ENCODE data around the gene LRMDA. TPM values are rescaled to one million over a fixed set of nuclear protein-coding genes. Genes with fewer than 3 reads are reported as not detected.

The LRMDA gene
- total and polyA plus RNA-seq, 2 of the 8 experiments (the other 6 are each of a cell fraction or from before 2014, with no cell fraction given): 0.86 to 2.8 TPM

GRCh38 chr10:75427951-75428350 lies 3.5 kb upstream of the LRMDA start:
- ChIA-PET POLR2A (ENCODE audit: partially characterized antibody) (no interaction called here), CTCF (ENCODE audit: partially characterized antibody) (interaction anchor here (0.6 to 2.7 kb wide), 5 partner anchors 9 to 166 kb away, joined by 3 to 16 read pairs (median 3); no protein-coding TSS in a partner anchor)
- Histone ChIP-seq H4K20me1 (replicated peaks in 1 of 2; ENCODE audit: control insufficient read depth in 1 of 2, insufficient read depth in 2 of 2, low read length in 2 of 2) (peaks cover 7% of the 10 kb centered on the region in 2 experiments), H4K91ac (replicated peaks; ENCODE audit: insufficient read length, low read length) (no peak overlapping the region), H3K18ac (ENCODE audit: extremely low read depth, low read length) (no peak overlapping the region), H2BK12ac (ENCODE audit: low read depth, low read length) (no peak overlapping the region), H3K9me3 (ENCODE audit: insufficient read depth in 2 of 2, low read depth in 1 of 2, low read length in 1 of 2) (no peaks in the 10 kb centered on the region), H4K8ac (ENCODE audit: extremely low read depth, insufficient read depth, low read length) (no peak overlapping the region), H3K79me1 (ENCODE audit: low read depth, low read length) (no peaks in the 10 kb centered on the region), H2BK120ac (replicated peaks; ENCODE audit: low read depth, low read length) (no peak overlapping the region), H3K79me2 (ENCODE audit: control insufficient read depth in 1 of 2, insufficient read depth in 2 of 2, low read length in 2 of 2) (no peaks in the 10 kb centered on the region), H3K23ac (ENCODE audit: insufficient read length) (no peak overlapping the region), H3K27ac (ENCODE audit: low read depth, low read length) (no peak overlapping the region), H2BK5ac (ENCODE audit: low read depth, low read length) (no peak overlapping the region), H2BK15ac (ENCODE audit: low read length) (no peak overlapping the region), H3K4me1 (replicated peaks in 1 of 4; ENCODE audit: control insufficient read depth in 3 of 4, insufficient read depth in 4 of 4, low read length in 3 of 4) (peaks cover 5 to 13% (median 8%) of the 10 kb centered on the region in 4 experiments), H2AK5ac (ENCODE audit: low read depth, low read length) (no peak overlapping the region), H3K56ac (replicated peaks; ENCODE audit: insufficient read length, low read depth, low read length) (no peak overlapping the region), H3K4me2 (ENCODE audit: insufficient read depth in 1 of 2, low read depth in 2 of 2, low read length in 2 of 2) (no peak overlapping the region), H3K4me3 (ENCODE audit: extremely low read depth in 1 of 4, insufficient read depth in 2 of 4, low read depth in 3 of 4, low read length in 4 of 4) (no peak overlapping the region), H3K14ac (ENCODE audit: insufficient read length) (no peak overlapping the region), H3K23me2 (ENCODE audit: low read depth, low read length) (peaks cover 4% of the 10 kb centered on the region; the same call in 1 of the 2 replicates), H3K9ac (replicated peaks in 1 of 4; ENCODE audit: extremely low read depth in 1 of 4, low read depth in 3 of 4, low read length in 3 of 4) (no peak overlapping the region), H2BK20ac (ENCODE audit: low read length) (no peak overlapping the region), H4K5ac (ENCODE audit: insufficient read length, low read depth, low read length) (no peak overlapping the region), H2AFZ (ENCODE audit: low read length) (no peak overlapping the region), H3K36me3 (ENCODE audit: control insufficient read depth in 2 of 4, insufficient read depth in 4 of 4, low read length in 3 of 4) (no peaks in the 10 kb centered on the region), H3K4ac (replicated peaks; ENCODE audit: insufficient read length, low read depth, low read length) (no peak overlapping the region), H3K27me3 (replicated peaks in 1 of 4; ENCODE audit: control insufficient read depth in 3 of 4, extremely low read depth in 1 of 4, insufficient read depth in 3 of 4, low read length in 3 of 4) (peaks cover 44 to 77% (median 67%) of the 10 kb centered on the region in 4 experiments)
- TF ChIP-seq EP300 (IDR thresholded peaks at IDR 0.05; ENCODE audit: borderline replicate concordance in 1 of 2, low read depth in 2 of 2, low read length in 2 of 2) (no peak), RAD21 (IDR thresholded peaks at IDR 0.05 in 1 of 2, conservative IDR thresholded peaks at IDR 0.05 in 1 of 2; ENCODE audit: low read depth in 2 of 2, low read length in 2 of 2) (no peak), RBBP5 (IDR thresholded peaks at IDR 0.05; ENCODE audit: borderline replicate concordance, low read depth, low read length) (no peak), SUZ12 (IDR thresholded peaks at IDR 0.05; ENCODE audit: low read length) (no peak), GABPA (IDR thresholded peaks at IDR 0.05; ENCODE audit: borderline replicate concordance, insufficient read depth, low read length) (no peak), YY1 (IDR thresholded peaks at IDR 0.05; ENCODE audit: low read depth, low read length) (no peak), PHF8 (conservative IDR thresholded peaks at IDR 0.05; ENCODE audit: low read depth, low read length) (no peak), KDM1A (IDR thresholded peaks at IDR 0.05; ENCODE audit: borderline replicate concordance, low read length) (no peak), BRCA1 (IDR thresholded peaks at IDR 0.05; ENCODE audit: low read depth, low read length) (no peak)
- DNase-seq (ENCODE audit: low read depth in 1 of 2, low spot score in 2 of 2): no peak
- WGBS, 2 experiments (ENCODE audit: extremely low coverage in 1 of 2, insufficient coverage in 1 of 2, insufficient read length in 1 of 2, insufficient replicate concordance in 2 of 2, low coverage in 1 of 2, low lambda C conversion rate in 2 of 2, missing lambda C conversion rate in 1 of 2): 79% methylated on average over 3 of the region's 3 CpGs; no CpG with 5 or more reads in 1 of the 2 experiments
- no peak for FAIRE-seq
